ENCODE data around the gene LTBP1. TPM values are rescaled to one million over a fixed set of nuclear protein-coding genes. Genes with fewer than 3 reads are reported as not detected.
A peak's percentile ranks its signal among the peaks of the same experiment; 100 is the strongest.

The LTBP1 gene
- total RNA-seq, 2 experiments from 2014 or later, result 61.1 to 82.6 TPM

DNA sequence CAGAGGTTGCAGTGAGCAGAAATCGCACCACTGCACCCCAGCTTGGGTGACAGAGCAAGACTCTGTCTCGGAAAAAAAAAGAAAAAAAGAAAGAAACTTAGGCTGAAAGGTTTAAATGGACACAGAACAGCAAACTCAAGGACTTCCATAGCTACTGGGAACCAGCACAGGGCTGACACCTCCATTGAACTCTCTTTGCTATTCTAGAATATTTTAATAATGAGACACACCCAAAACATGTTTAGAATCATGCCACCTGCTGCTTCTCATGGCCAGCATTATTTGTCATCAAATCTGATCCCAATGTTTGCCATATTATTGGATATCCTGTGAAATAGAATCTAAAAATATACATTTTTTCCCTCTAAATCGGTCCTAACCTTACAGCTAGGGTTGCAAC is 42.7 kb upstream of the LTBP1 start:
- BruUV-seq (replicated peaks), result no TSS peak
- no peak for DNase-seq (ENCODE audit: low spot score)
- H3K79me2 ChIP-seq (ENCODE audit: insufficient read depth, low read depth, low read length), result no peaks in the 10 kb centered on the region
- H3K4me3 ChIP-seq (ENCODE audit: low read depth, low read length, poor library complexity, severe bottlenecking), result no peak overlapping the region
- H4K20me1 ChIP-seq (ENCODE audit: insufficient read depth, low read length), result no peaks in the 10 kb centered on the region
- H3K9me3 ChIP-seq (ENCODE audit: low read length), result peaks cover 15% of the 10 kb centered on the region; the same call in 1 of the 2 replicates
- H2AFZ ChIP-seq (ENCODE audit: low read length), result peak overlapping the region; percentile 87; the same call in 1 of the 2 replicates
- intact Hi-C loops (cut with micrococcal nuclease; ENCODE audit: unreplicated experiment), result no loop called here
- H3K27ac ChIP-seq (ENCODE audit: low read depth, low read length, poor library complexity, severe bottlenecking), result no peak overlapping the region
- no peaks in the 10 kb centered on the region for H3K9me2 ChIP-seq (ENCODE audit: insufficient read depth, low read length)
- POLR2A ChIA-PET, result interaction anchor here (0.6 to 1.4 kb wide), 2 partner anchors 8 to 21 kb away, joined by 4 to 5 read pairs; no protein-coding TSS in a partner anchor
- peak overlapping the region; percentile 68 for H3K4me2 ChIP-seq (ENCODE audit: low read length)
- no peak for TF ChIP-seq EZH2phosphoT487 (IDR thresholded peaks at IDR 0.05; ENCODE audit: borderline replicate concordance, low read depth, low read length)
- TF ChIP-seq, protein P1, sequence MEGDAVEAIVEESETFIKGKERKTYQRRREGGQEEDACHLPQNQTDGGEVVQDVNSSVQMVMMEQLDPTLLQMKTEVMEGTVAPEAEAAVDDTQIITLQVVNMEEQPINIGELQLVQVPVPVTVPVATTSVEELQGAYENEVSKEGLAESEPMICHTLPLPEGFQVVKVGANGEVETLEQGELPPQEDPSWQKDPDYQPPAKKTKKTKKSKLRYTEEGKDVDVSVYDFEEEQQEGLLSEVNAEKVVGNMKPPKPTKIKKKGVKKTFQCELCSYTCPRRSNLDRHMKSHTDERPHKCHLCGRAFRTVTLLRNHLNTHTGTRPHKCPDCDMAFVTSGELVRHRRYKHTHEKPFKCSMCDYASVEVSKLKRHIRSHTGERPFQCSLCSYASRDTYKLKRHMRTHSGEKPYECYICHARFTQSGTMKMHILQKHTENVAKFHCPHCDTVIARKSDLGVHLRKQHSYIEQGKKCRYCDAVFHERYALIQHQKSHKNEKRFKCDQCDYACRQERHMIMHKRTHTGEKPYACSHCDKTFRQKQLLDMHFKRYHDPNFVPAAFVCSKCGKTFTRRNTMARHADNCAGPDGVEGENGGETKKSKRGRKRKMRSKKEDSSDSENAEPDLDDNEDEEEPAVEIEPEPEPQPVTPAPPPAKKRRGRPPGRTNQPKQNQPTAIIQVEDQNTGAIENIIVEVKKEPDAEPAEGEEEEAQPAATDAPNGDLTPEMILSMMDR (conservative IDR thresholded peaks at IDR 0.05; ENCODE audit: low read length), result no peak
- peaks cover 50% of the 10 kb centered on the region for H3K4me1 ChIP-seq (ENCODE audit: insufficient read depth, low read length, poor library complexity, severe bottlenecking)
- H3K36me3 ChIP-seq (ENCODE audit: insufficient read depth, low read length), result peaks cover 8% of the 10 kb centered on the region
- CTCF ChIA-PET (ENCODE audit: unreplicated experiment), result interaction anchor here (0.7 kb wide), 1 partner anchor 56 kb away, joined by 3 read pairs; no protein-coding TSS in a partner anchor

DNA sequence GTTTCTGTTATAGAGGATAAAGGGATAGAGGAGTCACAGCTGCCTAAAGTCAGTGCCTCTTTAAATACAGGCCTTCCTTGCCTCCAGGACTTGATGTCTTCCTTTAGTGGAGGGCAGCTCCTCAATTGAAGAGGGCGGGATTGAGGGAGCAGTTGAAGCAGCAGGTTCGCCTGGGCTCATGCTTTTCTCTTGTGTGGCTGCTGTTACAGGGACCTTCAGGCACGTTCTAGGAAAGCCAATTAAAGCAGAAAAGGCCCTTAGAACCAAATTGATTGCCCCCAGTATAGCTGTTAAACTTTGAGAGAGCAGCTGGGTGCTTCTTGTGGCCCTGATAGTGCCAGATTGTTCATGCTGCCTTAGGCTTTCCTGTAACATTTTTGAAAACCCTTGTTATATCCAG is 42.0 kb upstream of the LTBP1 start:
- ChIA-PET POLR2A (interaction anchor here (0.6 to 1.4 kb wide), 2 partner anchors 9 to 20 kb away, joined by 4 to 5 read pairs; no protein-coding TSS in a partner anchor), CTCF (ENCODE audit: unreplicated experiment) (interaction anchor here (0.7 kb wide), 1 partner anchor 55 kb away, joined by 3 read pairs; no protein-coding TSS in a partner anchor)
- no TSS peak for BruUV-seq (replicated peaks)
- intact Hi-C loops (cut with micrococcal nuclease; ENCODE audit: unreplicated experiment), result no loop called here
- H3K4me1 ChIP-seq (ENCODE audit: insufficient read depth, low read length, poor library complexity, severe bottlenecking), result peaks cover 57% of the 10 kb centered on the region
- peaks cover 15% of the 10 kb centered on the region; the same call in 1 of the 2 replicates for H3K9me3 ChIP-seq (ENCODE audit: low read length)
- peaks cover 8% of the 10 kb centered on the region for H3K36me3 ChIP-seq (ENCODE audit: insufficient read depth, low read length)
- H3K79me2 ChIP-seq (ENCODE audit: insufficient read depth, low read depth, low read length), result no peaks in the 10 kb centered on the region
- DNase-seq (ENCODE audit: low spot score), result no peak
- H2AFZ ChIP-seq (ENCODE audit: low read length), result peak overlapping the region; percentile 87
- peak overlapping the region; percentile 18 for H3K27ac ChIP-seq (ENCODE audit: low read depth, low read length, poor library complexity, severe bottlenecking)
- peak overlapping the region; percentile 68 for H3K4me2 ChIP-seq (ENCODE audit: low read length)
- TF ChIP-seq EZH2phosphoT487 (IDR thresholded peaks at IDR 0.05; ENCODE audit: borderline replicate concordance, low read depth, low read length), result no peak
- TF ChIP-seq, protein P1 (conservative IDR thresholded peaks at IDR 0.05; ENCODE audit: low read length), result no peak
- no peaks in the 10 kb centered on the region for H4K20me1 ChIP-seq (ENCODE audit: insufficient read depth, low read length)
- H3K4me3 ChIP-seq (ENCODE audit: low read depth, low read length, poor library complexity, severe bottlenecking), result no peak overlapping the region
- H3K9me2 ChIP-seq (ENCODE audit: insufficient read depth, low read length), result no peaks in the 10 kb centered on the region

DNA sequence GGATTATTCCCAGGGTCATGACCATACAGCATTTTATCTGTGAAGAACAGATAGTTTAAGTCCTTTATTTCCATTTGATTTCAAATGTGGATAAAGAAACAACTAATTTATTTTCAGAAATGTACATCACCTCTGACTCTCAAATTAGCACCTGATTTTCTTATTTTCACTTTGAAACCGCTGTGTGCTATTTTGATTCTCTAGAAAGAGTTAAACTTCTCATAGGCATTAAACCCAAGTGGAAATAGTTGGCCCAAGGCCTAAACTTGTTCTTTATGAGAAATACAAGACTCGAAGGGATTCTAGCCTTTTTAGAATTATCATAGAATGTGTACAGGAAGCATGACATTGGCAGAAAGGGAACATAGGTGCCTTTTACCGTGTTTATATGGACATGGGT is 41.5 kb upstream of the LTBP1 start:
- DNase-seq (ENCODE audit: low spot score), result peak; percentile 26
- ChIA-PET POLR2A (interaction anchor here (1.4 kb wide), 1 partner anchor 9 kb away, joined by 5 read pairs; no protein-coding TSS in a partner anchor), CTCF (ENCODE audit: unreplicated experiment) (no interaction called here)
- Histone ChIP-seq H3K4me1 (ENCODE audit: insufficient read depth, low read length, poor library complexity, severe bottlenecking) (peaks cover 62% of the 10 kb centered on the region), H3K79me2 (ENCODE audit: insufficient read depth, low read depth, low read length) (no peaks in the 10 kb centered on the region), H2AFZ (ENCODE audit: low read length) (peak overlapping the region; percentile 87), H3K4me3 (ENCODE audit: low read depth, low read length, poor library complexity, severe bottlenecking) (peak overlapping the region; percentile 2), H3K9me2 (ENCODE audit: insufficient read depth, low read length) (no peaks in the 10 kb centered on the region), H3K27ac (ENCODE audit: low read depth, low read length, poor library complexity, severe bottlenecking) (peak overlapping the region; percentile 18), H3K36me3 (ENCODE audit: insufficient read depth, low read length) (peaks cover 8% of the 10 kb centered on the region), H4K20me1 (ENCODE audit: insufficient read depth, low read length) (no peaks in the 10 kb centered on the region), H3K4me2 (ENCODE audit: low read length) (peak overlapping the region; percentile 68), H3K9me3 (ENCODE audit: low read length) (peaks cover 15% of the 10 kb centered on the region; the same call in 1 of the 2 replicates)
- BruUV-seq (replicated peaks), result no TSS peak
- TF ChIP-seq EZH2phosphoT487 (IDR thresholded peaks at IDR 0.05; ENCODE audit: borderline replicate concordance, low read depth, low read length), result no peak
- TF ChIP-seq, protein P1 (conservative IDR thresholded peaks at IDR 0.05; ENCODE audit: low read length), result no peak
- intact Hi-C loops (cut with micrococcal nuclease; ENCODE audit: unreplicated experiment), result no loop called here
